Activated T-cell treated with anti-CD3 and anti-CD28 coated beads, Interleukin-2, amount 50 U/mL, for 72 hours (primary cell): ENCODE results near the gene MYOF. TPM values are rescaled to one million over a fixed set of nuclear protein-coding genes. Genes with fewer than 3 reads are reported as not detected.
"Not testable (repeated sequence)": the region's sequence is repeated elsewhere in the genome, so short reads cannot be mapped to it uniquely, and the experiment has no call there.

Experiments used
- ATAC-seq, 2 donors: fragments of 150-1000 bp; cut with Tn5 transposase; replicated peaks in 1 of 2; 2 replicates each; pipeline ENCODE4 v1.10.0; 2021; ENCODE audit warnings: moderate library complexity in 2 of 2, mild to moderate bottlenecking in 1 of 2
- DNase-seq, 2 donors: peaks; one replicate each; pipeline ENCODE4 v3.0.0; 2021 to 2022; ENCODE audit warnings: mixed read lengths in 1 of 2
- H3K27ac Mint-ChIP-seq: one replicate; pipeline ENCODE4 v1.8.0; 2022; ENCODE audit warnings: mild to moderate bottlenecking, moderate library complexity, mixed read lengths
- H3K27me3 Mint-ChIP-seq: one replicate; pipeline ENCODE4 v1.8.0; 2022; ENCODE audit warnings: low read depth, mixed read lengths
- H3K36me3 Mint-ChIP-seq, 2 donors: one replicate each; pipeline ENCODE4 v1.8.0; 2022; ENCODE audit warnings: mixed read lengths in 2 of 2, mild to moderate bottlenecking in 1 of 2; ENCODE audit not compliant: insufficient read depth in 2 of 2
- H3K4me1 Mint-ChIP-seq: one replicate; pipeline ENCODE4 v1.8.0; 2022; ENCODE audit warnings: low read depth, mixed read lengths
- H3K4me3 Mint-ChIP-seq, 2 donors: one replicate each; pipeline ENCODE4 v1.8.0; 2022; ENCODE audit warnings: mild to moderate bottlenecking in 2 of 2, mixed read lengths in 2 of 2, moderate library complexity in 2 of 2
- H3K9me3 Mint-ChIP-seq, 2 donors: one replicate each; pipeline ENCODE4 v1.8.0; 2022; ENCODE audit warnings: mixed read lengths in 2 of 2
- total RNA-seq, 2 donors: library from RNA; stranded (reverse); gene quantifications; one replicate each; pipeline ENCODE4 v1.2.3, GENCODE V29; 2022

Gene MYOF
- total RNA-seq, 2 donors from 2014 or later: 32.3 to 32.4 TPM

GRCh38 chr10:93330824-93331223, 151.3 kb downstream of the MYOF start:
- no peaks in the 10 kb centered on the region for H3K9me3 Mint-ChIP-seq
- no peak for ATAC-seq
- no peaks in the 10 kb centered on the region for H3K27me3 Mint-ChIP-seq
- H3K27ac Mint-ChIP-seq: no peak overlapping the region
- no peak overlapping the region for H3K4me3 Mint-ChIP-seq
- no peak for DNase-seq
- H3K4me1 Mint-ChIP-seq: no peaks in the 10 kb centered on the region
- no peaks in the 10 kb centered on the region for H3K36me3 Mint-ChIP-seq

DNA sequence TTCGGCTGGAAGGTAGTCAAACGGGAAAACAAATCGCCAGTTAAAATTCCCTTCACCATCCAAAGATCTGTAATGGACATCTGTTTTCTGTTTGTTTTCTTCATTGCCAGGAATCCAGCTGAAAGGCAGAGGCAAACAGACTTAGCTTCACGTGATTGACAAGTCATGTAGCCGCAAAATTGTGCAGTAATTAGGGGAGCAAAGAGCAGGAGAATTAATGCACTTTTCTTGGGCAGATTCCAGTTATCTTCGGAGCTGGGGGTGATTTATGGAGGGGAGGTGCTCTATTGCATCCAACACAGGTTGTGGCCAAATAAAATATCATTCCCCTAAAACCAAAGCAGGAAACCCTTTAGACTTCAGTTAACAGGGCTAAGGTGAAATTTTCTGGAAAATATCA, 162.2 kb downstream of the MYOF start:
- H3K27ac Mint-ChIP-seq: no peak overlapping the region
- no peak overlapping the region for H3K4me3 Mint-ChIP-seq
- no peaks in the 10 kb centered on the region for H3K9me3 Mint-ChIP-seq
- no peaks in the 10 kb centered on the region for H3K4me1 Mint-ChIP-seq
- H3K27me3 Mint-ChIP-seq: no peaks in the 10 kb centered on the region
- H3K36me3 Mint-ChIP-seq: peaks cover 0 to 18% of the 10 kb centered on the region in 2 donors
- ATAC-seq: no peak
- DNase-seq: no peak

DNA sequence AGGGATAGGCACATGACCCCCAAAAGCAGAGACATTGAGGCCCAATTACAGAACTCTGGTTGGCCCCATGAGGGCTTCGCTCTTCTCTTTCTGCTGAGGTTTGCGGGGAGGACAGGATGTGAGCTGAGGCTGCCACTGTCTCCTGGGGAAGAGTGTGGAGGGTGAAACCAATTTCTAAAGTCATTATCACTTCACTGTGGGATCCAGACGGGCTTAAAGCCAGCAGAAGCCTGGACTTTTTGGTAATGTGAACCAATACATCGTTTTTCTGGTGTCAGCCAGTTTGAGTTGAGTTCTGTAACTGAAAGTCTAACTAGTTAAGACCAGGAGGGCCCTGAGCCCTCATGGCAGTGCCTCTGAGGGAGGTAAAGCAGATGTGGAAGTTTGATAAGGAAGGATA, 163.0 kb downstream of the MYOF start:
- H3K9me3 Mint-ChIP-seq: no peaks in the 10 kb centered on the region
- no peaks in the 10 kb centered on the region for H3K27me3 Mint-ChIP-seq
- no peaks in the 10 kb centered on the region for H3K4me1 Mint-ChIP-seq
- no peak overlapping the region for H3K4me3 Mint-ChIP-seq
- DNase-seq (no peak), ATAC-seq (no peak)
- no peak overlapping the region for H3K27ac Mint-ChIP-seq
- H3K36me3 Mint-ChIP-seq: peaks cover 0 to 18% of the 10 kb centered on the region in 2 donors

DNA sequence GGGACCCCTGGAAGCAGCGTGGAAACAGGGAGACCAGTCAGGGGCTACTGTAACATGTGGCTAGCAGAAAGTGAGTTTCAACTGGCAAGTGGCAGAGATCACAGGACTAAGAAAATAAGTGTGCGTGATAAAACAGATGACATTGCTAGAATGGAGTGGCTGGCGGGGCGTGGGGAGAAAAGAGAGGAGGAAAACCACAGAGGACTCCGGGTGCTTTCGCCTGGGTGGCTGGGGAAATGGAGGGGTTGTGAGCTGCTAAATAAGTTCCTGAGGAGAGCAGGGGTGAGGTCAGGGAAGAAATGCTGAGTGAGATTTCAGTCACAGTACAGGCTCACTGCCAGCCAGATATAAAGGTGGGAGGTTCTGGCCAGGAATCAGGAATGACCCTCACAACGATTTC, 166.9 kb downstream of the MYOF start:
- H3K4me3 Mint-ChIP-seq: no peak overlapping the region
- ATAC-seq: no peak

GRCh38 chr10:93314656-93315055, 167.5 kb downstream of the MYOF start:
- not testable (repeated sequence) for H3K27me3 Mint-ChIP-seq, H3K4me1 Mint-ChIP-seq, ATAC-seq, H3K9me3 Mint-ChIP-seq, DNase-seq, H3K4me3 Mint-ChIP-seq, H3K27ac Mint-ChIP-seq
- peaks cover 2 to 16% of the 10 kb centered on the region in 2 donors for H3K36me3 Mint-ChIP-seq

More for the DNA sequence above, 166.9 kb downstream of the MYOF start:
- Mint-ChIP-seq H3K4me1 (no peaks in the 10 kb centered on the region), H3K27me3 (no peaks in the 10 kb centered on the region), H3K27ac (no peak overlapping the region), H3K9me3 (peaks cover 0 to 2% of the 10 kb centered on the region in 2 donors), H3K36me3 (peaks cover 2 to 15% of the 10 kb centered on the region in 2 donors)
- DNase-seq: no peak

DNA sequence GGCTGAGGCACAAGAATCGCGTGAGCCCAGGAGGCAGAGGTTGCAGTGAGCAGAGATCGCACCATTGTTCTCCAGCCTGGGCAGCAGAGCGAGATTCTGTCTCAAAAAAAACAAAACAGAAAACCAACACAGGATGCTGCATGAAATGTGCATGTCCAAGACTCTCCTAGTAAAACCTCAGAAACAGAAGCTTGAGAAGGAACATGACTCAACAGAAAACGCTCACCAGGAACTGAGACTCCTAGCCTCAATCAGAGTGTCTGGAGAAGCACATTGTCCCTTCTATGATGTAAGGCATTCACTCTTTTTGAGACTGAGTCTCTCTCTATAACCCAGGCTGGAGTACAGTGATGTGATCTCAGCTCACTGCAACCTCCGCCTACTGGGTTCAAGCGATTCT, 168.3 kb downstream of the MYOF start:
- H3K4me1 Mint-ChIP-seq: no peaks in the 10 kb centered on the region
- no peak overlapping the region for H3K27ac Mint-ChIP-seq
- peaks cover 0 to 2% of the 10 kb centered on the region in 2 donors for H3K9me3 Mint-ChIP-seq
- H3K4me3 Mint-ChIP-seq: no peak overlapping the region
- DNase-seq (no peak), ATAC-seq (no peak)
- peaks cover 5 to 11% of the 10 kb centered on the region in 2 donors for H3K36me3 Mint-ChIP-seq
- H3K27me3 Mint-ChIP-seq: no peaks in the 10 kb centered on the region

DNA sequence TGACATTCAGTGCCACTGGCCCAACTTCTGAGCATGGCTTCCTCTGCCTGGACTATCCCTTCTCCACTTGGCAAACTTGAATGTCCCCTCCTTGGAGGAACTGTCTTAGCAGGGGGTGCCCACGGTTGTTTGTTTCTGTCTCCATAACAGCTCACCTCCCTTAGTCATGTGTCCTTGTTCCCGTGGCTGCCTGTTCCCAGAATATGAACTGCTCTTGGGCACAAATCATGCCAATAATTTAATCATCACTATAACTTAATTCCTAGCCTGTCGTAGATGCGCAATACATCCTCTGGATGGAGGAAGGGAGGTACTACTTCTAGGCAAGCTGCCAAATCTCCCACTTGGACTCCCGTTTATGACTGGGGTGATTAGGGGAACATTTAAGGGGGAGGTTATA, 173.1 kb downstream of the MYOF start:
- Mint-ChIP-seq H3K36me3 (peaks cover 5 to 10% of the 10 kb centered on the region in 2 donors), H3K4me3 (no peak overlapping the region), H3K27ac (no peak overlapping the region), H3K27me3 (no peaks in the 10 kb centered on the region), H3K9me3 (peaks cover 0 to 2% of the 10 kb centered on the region in 2 donors), H3K4me1 (no peaks in the 10 kb centered on the region)
- DNase-seq (no peak), ATAC-seq (no peak)

DNA sequence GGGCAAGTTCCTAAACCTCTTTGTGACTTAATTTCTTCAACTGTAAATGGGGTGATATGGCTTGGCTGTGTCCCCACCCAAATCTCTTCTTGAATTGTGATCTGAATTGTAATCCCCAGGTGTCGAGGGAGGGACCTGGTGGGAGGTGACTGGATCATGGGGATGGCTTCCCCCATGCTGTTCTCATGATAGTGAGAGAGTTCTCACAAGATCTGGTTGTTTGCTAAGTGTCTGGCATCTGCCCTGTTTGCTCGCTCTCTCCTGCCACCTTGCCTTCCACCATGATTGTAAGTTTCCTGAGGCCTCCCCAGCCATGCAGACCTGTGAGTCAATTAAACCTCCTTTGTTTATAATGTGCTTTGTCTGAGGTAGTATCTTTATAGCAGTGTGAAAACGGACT, 177.0 kb downstream of the MYOF start:
- ATAC-seq (no peak), DNase-seq (no peak)
- H3K27me3 Mint-ChIP-seq: no peaks in the 10 kb centered on the region
- no peak overlapping the region for H3K27ac Mint-ChIP-seq
- H3K4me3 Mint-ChIP-seq: no peak overlapping the region
- peaks cover 3% of the 10 kb centered on the region in 2 donors for H3K36me3 Mint-ChIP-seq
- H3K9me3 Mint-ChIP-seq: no peaks in the 10 kb centered on the region
- H3K4me1 Mint-ChIP-seq: no peaks in the 10 kb centered on the region

DNA sequence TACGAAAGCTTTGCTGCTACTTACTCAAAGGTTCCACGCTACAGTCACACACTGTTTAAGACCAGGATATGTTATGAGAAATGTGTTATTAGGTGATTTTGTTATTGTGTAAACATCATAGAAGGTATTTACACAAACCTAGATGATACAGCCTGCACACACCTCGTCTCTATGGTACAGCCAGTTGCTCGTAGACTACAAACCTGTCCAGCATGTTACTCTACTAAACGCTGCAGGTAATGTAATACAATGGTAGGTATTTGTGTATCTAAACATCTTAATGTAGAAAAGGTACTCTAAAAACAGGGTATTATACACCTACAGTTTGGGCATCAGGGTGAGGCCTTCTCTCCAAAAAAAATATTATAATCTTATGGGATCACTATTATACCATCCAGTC, 181.2 kb downstream of the MYOF start:
- ATAC-seq: no peak

DNA sequence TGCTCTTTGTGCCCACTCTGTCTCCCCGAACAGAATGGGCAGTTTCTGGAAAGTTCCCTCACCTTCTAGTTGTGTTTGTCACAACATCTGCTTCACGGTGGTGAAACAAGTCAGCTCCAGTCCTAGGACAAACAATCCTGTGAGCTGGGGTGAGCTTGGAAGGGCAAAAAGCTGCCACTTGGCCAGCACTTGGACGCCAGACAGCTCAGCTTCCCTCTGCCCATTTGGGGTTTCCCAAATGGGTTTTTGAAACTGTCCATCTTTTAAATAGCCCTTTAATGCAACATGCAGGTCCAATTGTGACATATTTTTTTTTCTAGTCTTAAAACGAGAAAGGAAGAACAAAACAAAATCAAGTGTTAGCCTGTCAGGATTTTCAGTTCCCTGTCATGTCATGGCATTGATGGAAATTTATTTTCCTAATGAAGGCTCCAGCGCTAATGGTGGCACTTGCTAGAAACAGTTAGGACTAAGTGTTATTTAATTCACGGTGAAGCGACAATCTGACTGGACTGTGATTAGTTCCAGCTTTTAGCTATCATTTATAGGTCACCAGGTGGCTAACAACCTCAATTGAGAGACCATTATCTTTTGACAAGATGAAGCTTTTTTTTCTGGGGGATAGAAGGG, 181.7 kb downstream of the MYOF start:
- peaks cover 0 to 1% of the 10 kb centered on the region in 2 donors for H3K36me3 Mint-ChIP-seq
- DNase-seq: no peak
- H3K4me3 Mint-ChIP-seq: no peak overlapping the region
- ATAC-seq: no peak
- no peaks in the 10 kb centered on the region for H3K27me3 Mint-ChIP-seq
- H3K9me3 Mint-ChIP-seq: no peaks in the 10 kb centered on the region
- no peak overlapping the region for H3K27ac Mint-ChIP-seq
- no peaks in the 10 kb centered on the region for H3K4me1 Mint-ChIP-seq

More for the DNA sequence above, 181.2 kb downstream of the MYOF start:
- H3K4me3 Mint-ChIP-seq: no peak overlapping the region
- H3K36me3 Mint-ChIP-seq: peaks cover 0 to 1% of the 10 kb centered on the region in 2 donors
- no peaks in the 10 kb centered on the region for H3K27me3 Mint-ChIP-seq
- no peak for DNase-seq
- H3K27ac Mint-ChIP-seq: no peak overlapping the region
- no peaks in the 10 kb centered on the region for H3K9me3 Mint-ChIP-seq
- H3K4me1 Mint-ChIP-seq: no peaks in the 10 kb centered on the region

DNA sequence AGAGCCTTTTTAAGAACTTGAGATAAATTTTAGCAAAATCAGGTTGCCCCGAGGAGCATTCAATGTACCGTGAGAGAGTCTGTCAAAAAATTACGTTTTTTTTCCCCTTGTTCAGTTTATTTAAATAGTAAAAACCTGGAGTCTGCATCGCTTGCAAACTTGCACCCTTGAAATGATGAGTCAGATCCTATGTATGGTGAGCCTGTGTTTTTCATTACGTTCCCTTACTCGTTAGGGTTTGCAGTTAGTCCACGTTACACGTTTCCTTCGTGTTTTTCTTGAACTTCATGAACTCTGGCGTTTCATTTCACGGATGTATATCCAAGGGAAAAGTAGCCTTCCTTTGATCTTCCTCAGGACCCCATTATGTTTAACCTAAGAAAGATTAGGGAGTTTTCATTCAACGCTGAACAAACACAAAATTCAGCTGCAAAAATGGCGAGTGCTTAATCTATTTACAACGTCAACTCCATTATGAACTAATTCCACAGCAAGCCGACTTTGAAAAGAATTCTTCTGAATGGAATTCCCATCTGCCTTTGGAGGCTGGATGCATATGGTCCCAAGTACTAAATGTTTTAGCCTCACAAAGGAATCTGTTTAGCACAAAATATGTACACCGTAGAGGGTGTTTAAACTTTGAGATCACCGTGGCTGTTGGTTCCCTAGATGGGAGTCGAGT, 182.4 kb downstream of the MYOF start:
- no peaks in the 10 kb centered on the region for H3K27me3 Mint-ChIP-seq
- no peaks in the 10 kb centered on the region for H3K36me3 Mint-ChIP-seq
- DNase-seq (no peak), ATAC-seq (no peak)
- no peaks in the 10 kb centered on the region for H3K4me1 Mint-ChIP-seq
- no peak overlapping the region for H3K4me3 Mint-ChIP-seq
- no peak overlapping the region for H3K27ac Mint-ChIP-seq
- H3K9me3 Mint-ChIP-seq: no peaks in the 10 kb centered on the region

- no peak for ATAC-seq
- no peaks in the 10 kb centered on the region for H3K36me3 Mint-ChIP-seq
- H3K27ac Mint-ChIP-seq: no peak overlapping the region
- H3K27me3 Mint-ChIP-seq: no peaks in the 10 kb centered on the region
- no peaks in the 10 kb centered on the region for H3K4me1 Mint-ChIP-seq
- H3K4me3 Mint-ChIP-seq: no peak overlapping the region
- DNase-seq: no peak
- no peaks in the 10 kb centered on the region for H3K9me3 Mint-ChIP-seq
Measured at GRCh38 chr10:93299195-93299594, 182.9 kb downstream of the MYOF start.

DNA sequence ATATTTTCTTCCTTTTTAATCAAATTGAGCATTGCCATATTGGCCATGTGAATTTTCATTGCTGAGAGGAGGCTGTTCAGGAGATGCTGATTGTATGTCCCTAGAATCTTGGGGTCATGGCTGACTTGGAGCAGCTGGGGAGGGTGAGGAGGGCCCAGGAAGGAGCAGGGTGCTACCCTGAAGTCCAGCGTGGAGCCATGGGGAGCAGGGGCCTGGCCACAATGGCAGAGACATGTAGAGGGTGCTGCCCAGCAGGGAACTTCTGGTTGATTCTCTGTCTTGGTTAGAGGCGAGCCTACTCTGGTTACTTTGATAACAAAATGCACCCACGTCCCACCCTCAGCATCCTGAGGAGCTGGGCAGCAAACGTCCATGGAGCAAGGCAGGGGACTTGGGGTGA, 186.0 kb downstream of the MYOF start:
- Mint-ChIP-seq H3K36me3 (no peaks in the 10 kb centered on the region), H3K4me3 (no peak overlapping the region), H3K27me3 (no peaks in the 10 kb centered on the region), H3K27ac (no peak overlapping the region), H3K4me1 (no peaks in the 10 kb centered on the region), H3K9me3 (no peaks in the 10 kb centered on the region)
- DNase-seq: no peak
- ATAC-seq: no peak

GRCh38 chr10:93293999-93294398, 188.1 kb downstream of the MYOF start:
- no peak overlapping the region for H3K4me3 Mint-ChIP-seq
- no peaks in the 10 kb centered on the region for H3K9me3 Mint-ChIP-seq
- no peaks in the 10 kb centered on the region for H3K4me1 Mint-ChIP-seq
- DNase-seq (no peak), ATAC-seq (no peak)
- H3K27me3 Mint-ChIP-seq: no peaks in the 10 kb centered on the region
- H3K36me3 Mint-ChIP-seq: no peaks in the 10 kb centered on the region
- no peak overlapping the region for H3K27ac Mint-ChIP-seq
